HPDE6-E6E7 (cell line): ENCODE data around the gene PLA2R1.
"Not testable (repeated sequence)": the region's sequence is repeated elsewhere in the genome, so short reads cannot be mapped to it uniquely, and the experiment has no call there.

Experiments used
- DNase-seq: peaks from one replicate; pipeline ENCODE4 v3.0.0; 2011; ENCODE audit warnings: missing footprints; ENCODE audit errors: extremely low spot score

PLA2R1 gene

DNA sequence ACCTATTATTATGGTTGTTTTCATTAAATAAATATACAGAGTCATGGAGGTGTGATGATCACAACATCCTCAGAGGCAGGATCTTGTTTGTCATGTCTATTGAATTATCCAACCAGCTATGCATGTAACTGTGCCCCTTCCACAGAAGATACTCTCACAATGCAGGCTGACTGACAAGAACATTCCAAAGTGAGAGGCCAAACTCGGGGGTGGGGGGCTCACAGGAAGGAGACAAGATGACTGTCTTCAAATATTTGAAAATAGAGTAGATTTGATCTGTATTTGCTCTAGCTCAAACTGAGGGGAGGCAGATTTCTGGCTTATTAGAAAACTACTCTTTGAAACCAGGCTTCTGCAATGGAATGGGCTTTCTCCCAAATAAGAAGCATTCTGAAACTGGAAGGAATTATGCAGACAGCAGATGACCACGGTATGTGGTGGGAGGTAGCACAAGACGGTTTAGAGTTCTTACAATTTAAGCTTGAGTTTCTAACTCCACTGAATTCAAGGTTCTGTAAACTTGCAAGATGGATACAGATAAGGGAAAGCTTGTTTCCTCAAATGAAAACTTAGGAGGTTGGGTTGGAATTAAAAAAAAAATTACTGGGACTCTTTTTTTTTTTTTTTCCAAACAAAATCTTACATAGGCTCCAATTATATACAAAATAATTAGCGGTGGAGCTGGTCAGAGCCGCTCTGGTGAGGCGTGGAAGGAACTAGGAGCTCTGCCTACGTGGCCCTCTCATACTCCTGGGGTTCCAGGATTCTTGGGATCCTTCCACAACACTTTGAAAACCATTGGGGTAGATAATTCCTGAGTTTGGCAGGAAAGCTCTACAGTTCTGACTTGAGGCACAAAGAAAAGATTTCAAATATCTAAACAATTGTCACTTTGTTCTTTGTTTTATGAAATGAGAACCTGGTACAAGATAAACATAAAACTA, 79.3 kb downstream of the PLA2R1 start:
- DNase-seq, result no peak

DNA sequence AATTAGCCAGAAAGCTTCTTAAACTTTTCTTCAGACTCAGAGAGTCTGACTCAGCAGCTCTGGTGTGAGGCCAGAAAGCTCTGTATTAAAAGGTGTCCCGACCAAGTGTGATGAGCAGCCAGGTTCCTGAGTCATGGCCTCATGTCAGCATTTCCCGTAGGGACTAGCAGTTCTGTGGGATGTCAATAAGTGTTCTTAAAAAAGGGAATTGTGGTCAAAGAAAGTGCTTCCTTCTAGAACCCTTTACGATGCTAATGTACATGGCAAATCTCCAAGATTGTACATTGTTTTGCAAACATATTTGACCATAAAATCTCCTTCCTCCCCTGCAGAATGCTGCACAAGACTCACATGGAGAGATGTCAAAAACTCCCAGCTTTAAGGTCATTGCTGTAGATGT, 80.1 kb downstream of the PLA2R1 start:
- DNase-seq, result peak; percentile 86

DNA sequence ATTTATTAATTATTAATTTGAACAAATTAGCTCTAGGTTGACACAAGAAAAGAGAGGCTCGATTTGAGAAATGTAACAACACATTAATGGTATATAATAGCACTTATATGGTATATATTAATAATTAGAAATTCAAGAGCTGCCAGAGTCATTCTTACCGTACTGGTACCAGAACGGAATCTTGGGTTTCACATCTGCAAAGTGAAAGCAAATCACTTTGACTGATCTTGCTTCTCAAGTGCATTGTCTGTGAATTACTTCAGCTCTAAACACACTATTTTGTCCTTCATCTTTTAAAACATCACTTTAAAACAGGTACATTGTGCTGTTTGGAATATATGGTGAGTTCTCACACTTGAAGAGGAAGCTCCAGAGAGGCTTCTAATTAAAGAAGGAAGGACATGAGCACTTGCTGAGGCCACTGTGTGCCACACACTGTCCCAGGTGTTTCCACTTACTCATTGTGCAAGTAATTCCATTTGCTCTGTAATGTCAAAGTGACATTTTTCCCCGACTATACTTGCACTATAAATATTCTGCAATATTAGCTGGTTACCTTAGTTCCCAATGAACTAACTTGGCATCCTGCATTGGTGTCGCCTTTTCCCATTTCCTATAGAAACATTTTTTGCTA, 85.8 kb downstream of the PLA2R1 start:
- DNase-seq, result no peak

GRCh38 chr2:159973325-159973724, 89.1 kb downstream of the PLA2R1 start:
- DNase-seq, result no peak

GRCh38 chr2:159971365-159972152, 90.9 kb downstream of the PLA2R1 start:
- DNase-seq, result no peak

DNA sequence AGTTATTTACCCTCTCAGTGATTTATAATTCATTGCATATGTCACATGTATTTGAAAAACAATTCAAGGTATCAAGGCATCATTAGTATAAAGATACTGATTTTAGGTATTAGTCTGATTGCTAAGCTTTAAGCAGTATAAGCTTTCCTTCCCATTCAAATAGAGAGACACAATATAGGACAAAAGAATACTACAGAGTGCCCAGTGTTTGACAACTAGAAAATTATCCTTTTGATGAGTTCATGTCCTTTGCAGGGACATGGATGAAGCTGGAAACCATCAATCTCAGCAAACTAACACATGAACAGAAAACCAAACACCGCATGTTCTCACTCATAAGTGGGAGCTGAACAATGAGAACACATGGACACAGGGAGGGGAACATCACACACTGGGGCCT, 91.9 kb downstream of the PLA2R1 start:
- DNase-seq, result not testable (repeated sequence)

DNA sequence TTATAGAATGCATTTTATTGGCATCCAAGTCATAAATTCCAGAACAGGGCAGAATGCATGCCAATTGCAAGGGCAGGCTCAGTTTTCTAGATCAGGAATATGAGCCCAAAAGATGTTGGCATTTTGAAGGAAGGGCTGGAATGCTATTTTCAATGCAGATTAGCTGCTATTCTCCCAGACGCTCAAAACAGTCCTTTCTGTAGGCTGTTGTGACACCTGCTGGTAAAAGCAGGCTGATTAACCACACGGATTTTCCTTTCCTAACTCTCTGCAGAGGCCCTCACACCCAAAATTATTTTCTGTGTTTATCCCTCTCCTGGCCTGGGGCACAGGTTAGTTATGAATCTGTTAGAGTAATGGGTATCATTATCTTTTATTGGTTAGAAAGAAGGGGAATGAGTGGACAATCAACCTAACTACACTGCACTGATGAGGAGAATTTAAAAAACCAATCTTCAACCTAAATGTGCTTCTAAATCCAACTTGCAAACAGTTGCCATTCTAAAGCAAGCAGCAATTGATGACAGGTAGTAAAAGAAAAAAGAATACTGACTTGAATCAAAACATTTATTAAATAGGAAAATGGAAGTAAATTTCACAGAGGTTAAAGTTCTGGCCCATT, 94.0 kb downstream of the PLA2R1 start:
- DNase-seq, result peak; percentile 50

DNA sequence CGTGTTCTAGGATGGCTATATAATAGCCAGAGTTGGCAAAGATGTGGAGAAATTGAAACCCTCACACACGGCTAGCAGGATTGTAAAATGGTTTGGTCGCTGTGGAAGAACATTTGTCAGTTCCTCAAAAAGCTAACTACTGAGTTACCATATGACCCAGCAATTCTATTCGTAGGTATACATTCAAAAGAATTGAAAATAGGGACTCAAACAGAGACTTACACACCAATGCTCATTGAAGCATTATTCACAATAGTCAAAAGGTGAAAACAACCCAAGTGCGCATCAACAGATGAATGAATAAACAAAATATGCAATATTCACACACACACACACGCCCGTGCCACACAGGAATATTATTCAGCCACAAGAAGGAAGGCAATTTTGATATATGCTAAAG, 98.7 kb downstream of the PLA2R1 start:
- DNase-seq, result no peak

DNA sequence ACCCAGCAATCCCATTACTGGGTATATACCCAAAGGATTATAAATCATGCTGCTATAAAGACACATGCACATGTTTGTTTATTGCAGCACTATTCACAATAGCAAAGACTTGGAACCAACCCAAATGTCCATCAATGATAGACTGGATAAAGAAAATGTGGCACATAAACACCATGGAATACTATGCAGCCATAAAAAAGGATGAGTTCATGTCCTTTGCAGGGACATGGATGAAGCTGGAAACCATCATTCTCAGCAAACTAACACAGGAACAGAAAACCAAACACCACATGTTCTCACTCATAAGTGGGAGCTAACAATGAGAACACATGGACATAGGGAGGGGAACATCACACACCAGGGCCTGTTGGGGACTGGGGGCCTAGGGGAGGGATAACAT, 99.9 kb downstream of the PLA2R1 start:
- not testable (repeated sequence) for DNase-seq

DNA sequence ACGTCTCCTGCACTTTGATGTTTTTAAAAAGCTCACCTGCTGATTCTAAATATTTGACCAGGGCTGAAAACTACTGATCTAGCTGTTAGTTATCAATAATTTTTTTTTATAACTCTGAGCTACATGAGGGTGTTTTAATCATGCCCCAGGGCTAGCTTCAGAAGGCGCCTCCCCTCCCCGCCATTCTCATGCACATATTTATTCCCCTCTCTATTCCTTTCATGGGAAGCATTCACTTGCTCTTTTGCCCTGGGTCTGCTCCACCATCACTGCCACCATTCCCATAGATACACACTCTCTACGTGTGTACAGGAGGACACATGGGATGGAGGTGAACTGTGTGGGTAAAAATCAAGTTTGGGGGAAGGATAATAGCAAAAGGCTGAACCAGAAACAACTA, 101.0 kb downstream of the PLA2R1 start:
- no peak for DNase-seq

DNA sequence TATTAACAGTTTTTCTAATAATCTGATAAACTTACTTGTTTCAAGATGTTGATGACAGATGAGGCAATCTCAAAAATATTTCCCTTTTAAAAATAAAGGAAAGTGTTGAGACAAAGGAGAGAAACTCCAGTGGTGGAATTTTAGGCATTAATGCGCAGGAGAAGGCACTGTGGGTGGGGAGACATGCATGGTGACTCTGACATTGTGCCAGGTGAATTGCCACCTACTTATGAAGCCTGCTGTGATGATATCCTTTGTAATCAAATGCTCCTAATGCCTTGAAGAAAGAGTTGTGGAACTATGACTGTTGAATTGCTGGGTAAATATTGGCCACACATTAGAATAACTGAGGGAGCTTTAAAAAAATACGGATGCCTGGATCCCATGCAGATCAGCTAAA, 101.4 kb downstream of the PLA2R1 start:
- DNase-seq, result no peak

DNA sequence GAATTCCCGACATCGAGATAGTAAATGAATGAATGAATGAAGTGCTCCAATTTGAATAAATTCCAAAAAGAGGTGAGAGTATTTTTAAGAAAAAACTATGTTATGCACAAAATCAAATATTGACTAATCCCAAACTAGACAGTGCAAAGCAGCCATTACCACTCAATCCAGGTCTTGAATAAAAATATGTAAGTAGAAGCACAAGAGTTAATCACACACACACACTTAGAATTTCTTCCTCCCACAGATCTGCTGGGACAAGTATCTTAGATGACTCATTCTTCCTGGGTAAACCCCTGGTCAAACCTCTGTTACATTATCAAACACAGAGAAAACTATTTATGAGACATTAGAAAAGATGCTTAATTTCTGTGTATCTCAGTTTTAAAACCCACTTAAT, 102.0 kb downstream of the PLA2R1 start:
- peak; percentile 82 for DNase-seq

DNA sequence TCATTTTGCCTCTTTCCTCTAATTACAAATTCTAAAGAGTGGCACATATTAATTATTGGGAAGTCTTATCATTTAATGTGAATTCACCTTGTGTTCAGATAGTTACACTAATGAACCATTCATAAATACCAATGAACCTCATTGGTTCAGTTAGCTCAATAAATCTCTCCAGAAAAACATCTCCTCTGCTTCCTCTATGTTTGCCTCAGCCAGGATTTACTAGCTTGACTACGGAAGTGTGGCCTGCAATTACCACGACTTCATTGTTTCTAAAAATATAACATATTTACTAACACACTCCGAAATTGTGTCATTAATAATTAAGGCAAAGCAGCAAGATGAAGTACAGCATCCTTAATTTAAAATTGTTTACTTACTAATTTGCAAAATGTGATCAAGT, 103.3 kb downstream of the PLA2R1 start:
- no peak for DNase-seq

DNA sequence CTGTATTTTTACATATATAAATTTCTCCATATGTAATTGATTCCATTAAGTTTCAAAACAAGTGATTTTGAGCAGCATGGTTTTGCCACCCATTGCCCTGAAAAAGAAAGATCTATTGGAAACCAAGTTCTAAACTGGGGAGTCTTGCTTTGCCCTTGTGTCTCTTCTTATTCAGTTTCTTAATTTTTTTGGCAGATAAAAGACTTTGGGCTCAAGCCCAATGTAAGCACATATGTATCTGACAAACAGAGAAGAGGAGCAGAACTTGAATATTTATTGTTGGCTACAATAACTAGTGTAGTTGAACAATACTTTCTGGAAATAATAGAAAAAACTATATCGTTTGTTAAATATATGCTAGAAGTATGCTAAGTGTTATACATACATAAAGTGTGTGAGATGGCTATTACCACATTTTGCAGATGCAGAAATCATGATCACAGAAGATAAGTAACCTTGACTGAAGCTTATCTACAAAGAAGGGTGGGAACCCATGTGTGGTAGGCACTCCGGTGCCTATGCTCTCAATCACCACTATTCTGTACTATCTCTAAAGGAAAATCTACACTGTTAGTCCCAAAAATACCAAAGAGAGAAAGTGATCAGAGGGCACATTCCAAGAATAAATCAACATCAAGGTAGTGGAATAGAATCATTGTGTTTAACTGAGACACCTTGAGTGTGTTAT, 109.1 kb downstream of the PLA2R1 start:
- no peak for DNase-seq

DNA sequence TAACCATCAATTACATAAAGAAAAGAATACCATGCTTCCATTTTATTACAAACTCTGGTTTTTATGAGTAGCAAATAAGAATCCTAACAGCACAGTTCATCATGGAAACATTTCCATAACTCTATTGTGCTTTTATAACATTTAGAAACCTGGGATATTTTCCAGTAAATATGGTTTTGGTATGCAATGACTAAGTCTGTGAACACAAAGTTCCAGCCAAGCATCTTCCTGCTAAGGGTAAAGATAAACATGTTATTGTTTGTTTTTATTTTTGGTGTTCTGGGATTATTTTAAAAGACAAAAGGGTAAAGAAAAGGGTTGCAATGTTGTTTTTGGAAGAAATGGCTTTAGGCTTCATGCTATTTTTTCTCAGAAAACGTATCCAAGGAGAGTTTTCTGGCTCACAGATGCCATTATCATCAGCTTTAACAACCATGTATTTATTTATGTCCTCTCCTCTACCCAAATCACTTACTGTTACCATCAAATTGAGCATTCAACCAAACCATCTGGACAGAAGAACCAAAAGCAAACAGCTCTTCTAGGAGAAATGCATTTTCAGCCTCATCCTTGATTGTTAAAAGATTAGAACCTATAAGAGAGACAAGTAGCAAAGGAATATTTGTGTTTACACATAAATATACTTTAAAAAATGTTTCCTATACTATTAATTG, 116.0 kb downstream of the PLA2R1 start:
- DNase-seq, result no peak

DNA sequence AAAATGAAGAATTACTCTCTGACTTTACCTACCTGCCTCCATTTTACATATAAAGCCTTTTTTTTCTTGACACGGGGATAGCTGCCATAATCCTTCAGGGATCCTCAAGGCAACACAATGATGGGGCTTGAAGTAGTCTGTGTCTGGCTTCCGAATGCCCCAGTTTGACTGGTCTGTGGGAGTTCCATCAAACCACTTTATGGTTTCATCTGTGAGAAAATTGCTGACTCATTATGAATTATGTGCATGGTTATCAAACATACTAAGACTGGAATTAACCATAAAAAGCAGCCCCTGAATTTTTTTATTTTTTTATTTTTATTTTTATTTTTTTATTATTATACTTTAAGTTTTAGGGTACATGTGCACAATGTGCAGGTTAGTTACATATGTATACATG, 117.5 kb downstream of the PLA2R1 start:
- no peak for DNase-seq

DNA sequence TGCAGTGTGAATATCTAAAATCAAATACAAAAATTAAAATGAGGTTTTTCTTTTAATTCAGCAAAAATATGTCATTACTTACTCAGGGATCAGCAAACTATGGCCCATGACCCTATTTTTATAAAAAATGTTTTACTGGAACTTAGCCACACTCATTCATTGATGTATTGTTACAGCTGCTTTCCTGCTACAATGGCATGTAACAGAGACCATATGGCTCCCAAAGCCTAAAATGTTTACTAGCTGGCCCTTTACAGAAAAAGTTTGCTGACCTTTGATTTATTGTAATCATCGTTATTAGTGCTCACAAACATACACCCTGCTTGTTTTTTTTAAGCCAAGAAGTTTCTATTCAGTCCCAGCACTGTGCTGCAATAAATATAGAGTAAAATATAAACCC, 120.3 kb downstream of the PLA2R1 start:
- DNase-seq, result no peak

DNA sequence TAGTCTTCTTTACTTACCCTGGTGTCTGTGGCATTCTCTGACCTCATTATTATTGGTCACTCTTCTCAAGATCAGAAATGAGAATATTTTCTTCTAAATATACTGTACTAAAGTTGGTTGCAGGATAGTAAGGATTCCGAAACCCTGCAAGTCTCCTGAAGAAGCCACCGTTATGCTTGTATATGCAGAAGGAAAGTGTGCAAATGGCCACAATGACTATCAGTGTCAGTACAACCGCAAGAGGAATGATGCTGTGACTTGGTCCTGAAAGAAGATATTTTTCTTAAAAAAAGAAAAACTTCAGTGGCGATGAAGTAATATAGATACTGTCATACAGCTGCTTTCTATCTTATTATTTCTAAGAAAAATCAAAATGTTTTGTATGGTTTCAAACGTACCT, 120.7 kb downstream of the PLA2R1 start:
- DNase-seq, result no peak

DNA sequence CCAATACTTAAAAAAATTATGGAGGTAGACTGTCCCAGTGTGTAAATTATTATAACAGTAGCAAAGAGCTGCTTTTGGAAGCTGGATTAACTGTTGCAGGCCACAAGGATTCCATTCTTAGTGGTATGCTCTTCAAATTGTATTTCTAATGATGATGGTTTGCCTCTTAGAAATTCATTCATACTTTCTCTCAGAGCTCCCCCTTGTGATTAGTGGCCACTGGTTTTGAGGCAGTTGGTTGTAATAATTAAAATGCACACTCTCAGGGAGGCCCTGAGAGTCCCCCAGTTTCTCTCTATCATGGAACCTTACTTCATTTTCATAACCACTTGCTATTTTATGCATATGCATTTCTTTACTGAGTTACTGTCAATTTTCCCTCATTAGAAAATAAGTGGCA, 122.5 kb downstream of the PLA2R1 start:
- DNase-seq, result peak; percentile 19

- no peak for DNase-seq
Measured at GRCh38 chr2:159938395-159938794, 124.0 kb downstream of the PLA2R1 start.

- no peak for DNase-seq
Measured at GRCh38 chr2:159936471-159936870, 125.9 kb downstream of the PLA2R1 start.
